Gastrocnemius medialis (tissue), 4 donors: ENCODE measurements around the gene FAM53A.

Experiments used
- POLR2A ChIP-seq, 2 donors: fragments of 450-650 bp; IDR thresholded peaks; one replicate each; pipeline ENCODE4 v1.6.1; 2017; ENCODE audit warnings: antibody characterized with exemption in 2 of 2, mild to moderate bottlenecking in 2 of 2, moderate library complexity in 2 of 2
- TF ChIP-seq, protein P1 (sequence below), 5 experiments: fragments of 450-650 bp in 3 of 5; fragments of 200-600 bp in 2 of 5; sonication (generic) in 2 of 5; IDR thresholded peaks in 4 of 5; conservative IDR thresholded peaks in 1 of 5; 1 replicate in 4 of 5; 2 replicates in 1 of 5; pipeline ENCODE4 v1.5.1; 2016 to 2019; ENCODE audit warnings: antibody characterized with exemption in 5 of 5, mild to moderate bottlenecking in 3 of 5, moderate library complexity in 3 of 5

- TF ChIP-seq, protein P1, sequence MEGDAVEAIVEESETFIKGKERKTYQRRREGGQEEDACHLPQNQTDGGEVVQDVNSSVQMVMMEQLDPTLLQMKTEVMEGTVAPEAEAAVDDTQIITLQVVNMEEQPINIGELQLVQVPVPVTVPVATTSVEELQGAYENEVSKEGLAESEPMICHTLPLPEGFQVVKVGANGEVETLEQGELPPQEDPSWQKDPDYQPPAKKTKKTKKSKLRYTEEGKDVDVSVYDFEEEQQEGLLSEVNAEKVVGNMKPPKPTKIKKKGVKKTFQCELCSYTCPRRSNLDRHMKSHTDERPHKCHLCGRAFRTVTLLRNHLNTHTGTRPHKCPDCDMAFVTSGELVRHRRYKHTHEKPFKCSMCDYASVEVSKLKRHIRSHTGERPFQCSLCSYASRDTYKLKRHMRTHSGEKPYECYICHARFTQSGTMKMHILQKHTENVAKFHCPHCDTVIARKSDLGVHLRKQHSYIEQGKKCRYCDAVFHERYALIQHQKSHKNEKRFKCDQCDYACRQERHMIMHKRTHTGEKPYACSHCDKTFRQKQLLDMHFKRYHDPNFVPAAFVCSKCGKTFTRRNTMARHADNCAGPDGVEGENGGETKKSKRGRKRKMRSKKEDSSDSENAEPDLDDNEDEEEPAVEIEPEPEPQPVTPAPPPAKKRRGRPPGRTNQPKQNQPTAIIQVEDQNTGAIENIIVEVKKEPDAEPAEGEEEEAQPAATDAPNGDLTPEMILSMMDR (IDR thresholded peaks at IDR 0.05 in 4 of 5, conservative IDR thresholded peaks at IDR 0.05 in 1 of 5) = no peak
- no peak for TF ChIP-seq POLR2A (IDR thresholded peaks at IDR 0.05)
These were observed 85.1 kb downstream of the FAM53A start for GRCh38 chr4:1599026-1599481.
